Measurements from ENCODE around the gene CTIF. TPM values are rescaled to one million over a fixed set of nuclear protein-coding genes. Genes with fewer than 3 reads are reported as not detected.

Gene CTIF
- polyA plus RNA-seq, 1 of the 3 experiments (the other 2 are of a cell fraction) = 47.2 TPM

- Histone ChIP-seq H3K4me1 (ENCODE audit: control insufficient read depth in 1 of 2, insufficient read depth in 2 of 2, low read depth in 1 of 2, low read length in 1 of 2) (peaks cover 3 to 44% of the 10 kb centered on the region in 2 experiments; a peak in 3 of 4 replicates), H2AFZ (ENCODE audit: low read depth) (no peak overlapping the region), H3K9ac (no peak overlapping the region), H3K27me3 (ENCODE audit: insufficient read depth) (no peaks in the 10 kb centered on the region), H3K4me2 (no peak overlapping the region), H3F3A (replicated peaks; ENCODE audit: insufficient read depth) (peaks cover 4% of the 10 kb centered on the region), H3K36me3 (replicated peaks in 1 of 2; ENCODE audit: control insufficient read depth in 1 of 2, insufficient read depth in 2 of 2, low read length in 1 of 2) (peaks cover 7 to 13% of the 10 kb centered on the region in 2 experiments), H4K20me1 (ENCODE audit: insufficient read depth) (no peaks in the 10 kb centered on the region), H3K9me3 (no peaks in the 10 kb centered on the region), H3K9me2 (no peaks in the 10 kb centered on the region), H3K4me3 (ENCODE audit: low read depth in 2 of 2, low read length in 1 of 2) (no peak overlapping the region), H3K79me2 (ENCODE audit: insufficient read depth) (no peaks in the 10 kb centered on the region), H3K27ac (ENCODE audit: low read depth in 2 of 2, low read length in 1 of 2) (no peak overlapping the region)
- DNase-seq = no peak
- ChIA-PET CTCF (interaction anchor here (1.9 kb wide), 1 partner anchor 87 kb away, joined by 5 read pairs; the partner anchor contains the start of gene SMAD7), POLR2A (no interaction called here)
- WGBS (ENCODE audit: low lambda C conversion rate) = 91% methylated on average over 8 of the region's 8 CpGs
- no peak for TF ChIP-seq RCOR1 (IDR thresholded peaks at IDR 0.05; ENCODE audit: low read length)
- TF ChIP-seq, protein P1, sequence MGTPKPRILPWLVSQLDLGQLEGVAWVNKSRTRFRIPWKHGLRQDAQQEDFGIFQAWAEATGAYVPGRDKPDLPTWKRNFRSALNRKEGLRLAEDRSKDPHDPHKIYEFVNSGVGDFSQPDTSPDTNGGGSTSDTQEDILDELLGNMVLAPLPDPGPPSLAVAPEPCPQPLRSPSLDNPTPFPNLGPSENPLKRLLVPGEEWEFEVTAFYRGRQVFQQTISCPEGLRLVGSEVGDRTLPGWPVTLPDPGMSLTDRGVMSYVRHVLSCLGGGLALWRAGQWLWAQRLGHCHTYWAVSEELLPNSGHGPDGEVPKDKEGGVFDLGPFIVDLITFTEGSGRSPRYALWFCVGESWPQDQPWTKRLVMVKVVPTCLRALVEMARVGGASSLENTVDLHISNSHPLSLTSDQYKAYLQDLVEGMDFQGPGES (IDR thresholded peaks at IDR 0.05; ENCODE audit: low read depth, low read length) = no peak
- no peak for TF ChIP-seq MXI1 (IDR thresholded peaks at IDR 0.05; ENCODE audit: low read depth, low read length)
- no peak for TF ChIP-seq RFX5 (IDR thresholded peaks at IDR 0.05; ENCODE audit: low read length)
- no peak for TF ChIP-seq USF2 (IDR thresholded peaks at IDR 0.05; ENCODE audit: borderline replicate concordance, low read depth, low read length)
- TF ChIP-seq FOXM1 (IDR thresholded peaks at IDR 0.05; ENCODE audit: low read depth) = no peak
- TF ChIP-seq TAF1 (IDR thresholded peaks at IDR 0.05; ENCODE audit: borderline replicate concordance, low read depth, low read length) = no peak
- TF ChIP-seq NFIC (IDR thresholded peaks at IDR 0.05; ENCODE audit: borderline replicate concordance) = no peak
- TF ChIP-seq SIN3A (IDR thresholded peaks at IDR 0.05; ENCODE audit: borderline replicate concordance, low read depth, low read length) = no peak
- no peak for TF ChIP-seq YY1 (IDR thresholded peaks at IDR 0.05; ENCODE audit: low read depth)
- TF ChIP-seq, protein P2, sequence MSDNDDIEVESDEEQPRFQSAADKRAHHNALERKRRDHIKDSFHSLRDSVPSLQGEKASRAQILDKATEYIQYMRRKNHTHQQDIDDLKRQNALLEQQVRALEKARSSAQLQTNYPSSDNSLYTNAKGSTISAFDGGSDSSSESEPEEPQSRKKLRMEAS (IDR thresholded peaks at IDR 0.05; ENCODE audit: low read depth) = no peak
- no peak for TF ChIP-seq POLR2AphosphoS5 (IDR thresholded peaks at IDR 0.05; ENCODE audit: low read depth, low read length)
- no peak for TF ChIP-seq FOXJ3 (CRISPR knock-in tag; IDR thresholded peaks at IDR 0.05)
- TF ChIP-seq, protein P3, sequence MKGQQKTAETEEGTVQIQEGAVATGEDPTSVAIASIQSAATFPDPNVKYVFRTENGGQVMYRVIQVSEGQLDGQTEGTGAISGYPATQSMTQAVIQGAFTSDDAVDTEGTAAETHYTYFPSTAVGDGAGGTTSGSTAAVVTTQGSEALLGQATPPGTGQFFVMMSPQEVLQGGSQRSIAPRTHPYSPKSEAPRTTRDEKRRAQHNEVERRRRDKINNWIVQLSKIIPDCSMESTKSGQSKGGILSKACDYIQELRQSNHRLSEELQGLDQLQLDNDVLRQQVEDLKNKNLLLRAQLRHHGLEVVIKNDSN (IDR thresholded peaks at IDR 0.05; ENCODE audit: borderline replicate concordance, low read depth) = no peak
- no peak for TF ChIP-seq CTCF (IDR thresholded peaks at IDR 0.05)
- TF ChIP-seq RAD21 (IDR thresholded peaks at IDR 0.05; ENCODE audit: low read length) = no peak
These were observed 324.7 kb downstream of the CTIF start for GRCh38 chr18:48863432-48864065.

All from SK-N-SH (cell line).